ENCODE measurements around the gene TXNDC12. TPM values are rescaled to one million over a fixed set of nuclear protein-coding genes. Genes with fewer than 3 reads are reported as not detected.
A peak's percentile ranks its signal among the peaks of the same experiment; 100 is the strongest.
"Not testable (repeated sequence)": the region's sequence is repeated elsewhere in the genome, so short reads cannot be mapped to it uniquely, and the experiment has no call there.

The TXNDC12 gene
- total RNA-seq, 6 donors from 2014 or later = 8.4 to 54.0 (median 26.6) TPM

DNA sequence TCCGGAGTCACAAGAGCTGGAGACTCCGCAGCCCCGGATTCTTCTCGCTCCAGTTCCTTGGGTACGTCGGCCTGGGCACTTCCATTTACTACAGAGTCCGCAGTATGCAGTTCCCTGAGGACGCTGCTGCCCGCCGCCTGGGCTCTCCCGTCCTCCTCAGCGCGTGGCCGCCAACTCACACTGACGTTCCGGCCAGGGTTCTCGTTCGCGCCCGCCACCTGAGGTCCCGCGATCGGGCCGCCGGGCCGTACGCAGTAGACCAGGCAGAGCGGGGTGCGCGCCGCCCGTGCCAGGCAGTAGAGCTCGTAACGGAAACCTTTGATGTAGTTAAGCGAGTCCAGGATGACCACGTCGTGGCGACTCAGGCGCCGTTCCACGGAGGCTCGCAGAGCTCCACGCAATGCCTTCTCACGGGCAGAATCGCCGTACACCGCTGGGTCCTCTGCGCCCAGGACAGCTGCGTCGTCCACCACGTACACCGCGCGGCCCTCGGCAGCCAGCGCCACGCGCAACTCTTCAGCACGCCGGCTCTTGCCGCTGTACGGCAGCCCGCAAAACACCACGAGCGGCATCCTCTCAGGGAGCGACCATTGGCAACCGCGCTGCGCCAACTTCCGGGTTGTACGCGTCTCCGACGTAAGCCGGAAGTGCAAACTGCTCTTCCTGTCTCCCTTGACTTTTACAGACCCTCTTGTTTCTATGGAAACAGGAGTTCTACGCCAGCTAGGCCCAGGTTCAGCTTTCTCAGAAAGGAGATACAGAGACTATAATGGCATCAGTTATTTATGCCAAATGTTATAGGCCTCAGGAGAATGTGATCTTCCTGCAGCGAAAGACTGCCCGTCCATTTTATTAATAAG, 21.6 kb downstream of the TXNDC12 start, which contains the start of gene KTI12:
TSS of gene KTI12 (minus strand) at position 621 of the 860 bp plus-strand sequence. CDS start at position 572, 49 bp downstream.
- DNase-seq (peak; percentile 86 to 93), ATAC-seq (ENCODE audit: low FRiP score in 2 of 2) (peak; percentile 94 to 97)
- peaks cover 0 to 12% (median 0%) of the 10 kb centered on the region in 4 donors for H3K36me3 ChIP-seq
- H3K4me1 ChIP-seq = peaks cover 20 to 29% (median 22%) of the 10 kb centered on the region in 4 donors
- TF ChIP-seq EP300 (IDR thresholded peaks at IDR 0.05) = peak in 1 of 4 donors; percentile 58
- peak; percentile 72 to 91 for TF ChIP-seq POLR2AphosphoS5 (IDR thresholded peaks at IDR 0.05)
- TF ChIP-seq, protein P1, sequence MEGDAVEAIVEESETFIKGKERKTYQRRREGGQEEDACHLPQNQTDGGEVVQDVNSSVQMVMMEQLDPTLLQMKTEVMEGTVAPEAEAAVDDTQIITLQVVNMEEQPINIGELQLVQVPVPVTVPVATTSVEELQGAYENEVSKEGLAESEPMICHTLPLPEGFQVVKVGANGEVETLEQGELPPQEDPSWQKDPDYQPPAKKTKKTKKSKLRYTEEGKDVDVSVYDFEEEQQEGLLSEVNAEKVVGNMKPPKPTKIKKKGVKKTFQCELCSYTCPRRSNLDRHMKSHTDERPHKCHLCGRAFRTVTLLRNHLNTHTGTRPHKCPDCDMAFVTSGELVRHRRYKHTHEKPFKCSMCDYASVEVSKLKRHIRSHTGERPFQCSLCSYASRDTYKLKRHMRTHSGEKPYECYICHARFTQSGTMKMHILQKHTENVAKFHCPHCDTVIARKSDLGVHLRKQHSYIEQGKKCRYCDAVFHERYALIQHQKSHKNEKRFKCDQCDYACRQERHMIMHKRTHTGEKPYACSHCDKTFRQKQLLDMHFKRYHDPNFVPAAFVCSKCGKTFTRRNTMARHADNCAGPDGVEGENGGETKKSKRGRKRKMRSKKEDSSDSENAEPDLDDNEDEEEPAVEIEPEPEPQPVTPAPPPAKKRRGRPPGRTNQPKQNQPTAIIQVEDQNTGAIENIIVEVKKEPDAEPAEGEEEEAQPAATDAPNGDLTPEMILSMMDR (IDR thresholded peaks at IDR 0.05) = peak in 1 of 6 experiments; percentile 7
- peak in 3 of 4 donors; percentile 22 to 74 (median 65) for TF ChIP-seq POLR2A (IDR thresholded peaks at IDR 0.05)
- H3K27me3 ChIP-seq = no peaks in the 10 kb centered on the region
- peak within 1 kb of the TSS; percentile 86 to 93 (median 90) for H3K27ac ChIP-seq
- 3 to 7% methylated on average over 24 to 58 of the region's 78 CpGs for WGBS, 2 donors
- no peaks in the 10 kb centered on the region for H3K9me3 ChIP-seq
- H3K4me3 ChIP-seq = peak within 1 kb of the TSS; percentile 66 to 80 (median 78)

DNA sequence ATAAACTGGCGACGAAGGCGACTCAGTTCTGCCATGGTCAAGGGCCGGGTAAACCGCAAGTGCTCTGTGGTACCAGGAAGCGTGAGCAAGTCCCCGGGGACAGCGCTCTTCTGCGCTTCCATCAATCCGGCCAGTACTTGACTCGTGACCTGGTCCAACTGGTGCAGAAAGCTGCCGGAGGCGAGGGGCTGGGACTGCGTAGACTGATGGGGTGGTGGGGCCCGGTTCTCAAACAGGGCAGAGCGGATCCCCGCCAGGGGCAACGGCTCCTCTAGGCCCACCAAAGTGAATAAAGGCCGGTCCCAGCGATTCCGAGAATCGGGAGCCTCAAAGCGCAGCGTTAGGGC, 22.2 kb downstream of the TXNDC12 start:
- H3K36me3 ChIP-seq = peaks cover 0 to 6% (median 0%) of the 10 kb centered on the region in 4 donors
- H3K4me3 ChIP-seq = peak overlapping the region; percentile 66 to 80 (median 78)
- ATAC-seq (ENCODE audit: low FRiP score in 2 of 2) (peak; percentile 68 to 70), DNase-seq (peak; percentile 47 to 64)
- peak overlapping the region; percentile 86 to 93 (median 90) for H3K27ac ChIP-seq
- H3K9me3 ChIP-seq = no peaks in the 10 kb centered on the region
- no peaks in the 10 kb centered on the region for H3K27me3 ChIP-seq
- no peak for TF ChIP-seq EP300 (IDR thresholded peaks at IDR 0.05)
- TF ChIP-seq POLR2A (IDR thresholded peaks at IDR 0.05) = no peak
- TF ChIP-seq, protein P1 (IDR thresholded peaks at IDR 0.05) = no peak
- no peak for TF ChIP-seq POLR2AphosphoS5 (IDR thresholded peaks at IDR 0.05)
- peaks cover 20 to 29% (median 22%) of the 10 kb centered on the region in 4 donors for H3K4me1 ChIP-seq
- 8 to 12% methylated on average over 13 to 21 of the region's 24 CpGs for WGBS, 2 donors

DNA sequence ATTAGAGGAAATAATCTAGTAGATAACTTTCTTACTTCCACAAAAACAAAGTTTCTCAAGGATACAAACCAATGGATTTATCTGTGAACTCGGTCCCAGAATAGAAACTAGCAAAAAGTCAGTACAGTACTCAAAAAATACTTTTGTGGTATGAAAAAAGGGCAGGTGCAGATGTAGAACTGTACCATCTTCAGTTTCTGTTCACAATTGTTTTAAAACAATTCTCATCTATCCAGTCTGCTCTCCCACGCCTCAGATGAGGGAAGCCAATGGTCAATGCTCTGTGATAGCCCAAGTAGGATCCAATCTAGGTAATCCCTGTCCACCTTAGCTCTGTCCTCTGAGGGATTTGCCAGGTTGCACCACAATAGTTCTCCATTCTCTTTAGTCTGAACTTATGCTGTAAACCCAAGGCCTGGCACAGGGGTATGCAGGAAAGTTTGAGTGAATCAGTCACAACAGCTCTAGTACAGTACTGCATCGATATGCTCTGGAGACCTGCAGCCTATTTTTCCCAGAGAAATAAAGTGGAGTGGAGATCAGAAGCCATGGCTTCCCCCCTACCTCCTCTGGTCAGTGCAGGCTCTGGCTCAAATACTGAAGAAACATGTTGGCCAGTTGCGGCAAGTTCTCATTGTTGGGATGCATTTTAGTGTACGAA, 22.7 kb downstream of the TXNDC12 start:
- DNase-seq = no peak
- WGBS, 2 donors = 60 to 65% methylated on average over 5 of the region's 5 CpGs

DNA sequence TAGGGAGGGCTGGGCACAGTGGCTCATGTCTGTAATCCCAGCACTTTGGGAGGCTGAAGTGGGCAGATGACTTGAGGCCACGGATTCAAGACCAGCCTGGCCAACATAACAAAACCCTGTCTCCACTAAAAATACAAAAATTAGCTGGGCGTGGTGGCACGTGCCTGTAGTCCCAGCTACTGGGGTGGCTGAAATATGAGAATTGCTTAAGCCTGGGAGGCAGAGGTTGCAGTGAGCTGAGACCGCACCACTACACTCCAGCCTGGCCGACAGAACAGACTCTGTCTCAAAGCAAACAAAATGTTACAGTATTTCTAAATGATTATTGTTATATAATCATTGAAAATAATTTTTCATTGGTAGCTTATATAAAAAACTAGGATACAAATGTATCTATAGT, 26.2 kb downstream of the TXNDC12 start:
- H3K4me3 ChIP-seq; H3K9me3 ChIP-seq; H3K27ac ChIP-seq; DNase-seq; ATAC-seq (ENCODE audit: low FRiP score in 2 of 2); H3K27me3 ChIP-seq: not testable (repeated sequence)
- Histone ChIP-seq H3K4me1 (peaks cover 17 to 29% (median 22%) of the 10 kb centered on the region in 4 donors), H3K36me3 (peaks cover 4 to 34% (median 12%) of the 10 kb centered on the region in 4 donors)
- WGBS, 2 donors = 73 to 80% methylated on average over 5 of the region's 5 CpGs

More for the DNA sequence above, 22.7 kb downstream of the TXNDC12 start:
- Histone ChIP-seq H3K4me3 (peak overlapping the region; percentile 66 to 80 (median 78)), H3K36me3 (peaks cover 0 to 5% (median 0%) of the 10 kb centered on the region in 4 donors), H3K4me1 (peaks cover 20 to 29% (median 22%) of the 10 kb centered on the region in 4 donors), H3K9me3 (no peaks in the 10 kb centered on the region), H3K27ac (peak overlapping the region in 1 of 4 donors; percentile 86), H3K27me3 (no peaks in the 10 kb centered on the region)
- TF ChIP-seq POLR2A (IDR thresholded peaks at IDR 0.05) = no peak
- TF ChIP-seq EP300 (IDR thresholded peaks at IDR 0.05) = no peak
- TF ChIP-seq, protein P1 (IDR thresholded peaks at IDR 0.05) = no peak
- TF ChIP-seq POLR2AphosphoS5 (IDR thresholded peaks at IDR 0.05) = no peak
- no peak for ATAC-seq (ENCODE audit: low FRiP score in 2 of 2)

DNA sequence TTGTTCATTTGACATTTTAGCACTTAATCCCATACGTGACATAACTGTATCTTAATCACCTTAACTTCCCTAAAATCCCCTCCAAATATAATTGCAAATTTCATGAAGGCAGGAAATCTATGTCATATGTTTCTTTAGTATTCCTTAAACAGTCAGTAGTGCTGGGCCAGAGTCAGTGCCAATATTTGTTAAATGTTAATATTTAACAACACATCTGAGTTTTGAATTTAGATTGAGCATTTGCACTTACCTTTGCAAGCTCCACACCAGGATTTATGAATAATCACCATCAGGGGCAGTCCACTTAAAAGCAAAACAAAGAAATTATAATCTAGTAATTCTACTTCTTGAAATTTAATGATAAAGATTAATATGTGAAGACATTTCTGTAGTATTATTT, 26.7 kb downstream of the TXNDC12 start:
- Histone ChIP-seq H3K4me1 (peaks cover 17 to 29% (median 22%) of the 10 kb centered on the region in 4 donors), H3K9me3 (no peaks in the 10 kb centered on the region), H3K36me3 (peaks cover 7 to 39% (median 16%) of the 10 kb centered on the region in 4 donors), H3K27ac (no peak overlapping the region), H3K4me3 (no peak overlapping the region), H3K27me3 (no peaks in the 10 kb centered on the region)
- WGBS, 2 donors = 41 to 50% methylated on average over 1 of the region's 1 CpG
- DNase-seq = no peak
- TF ChIP-seq POLR2AphosphoS5 (IDR thresholded peaks at IDR 0.05) = no peak
- TF ChIP-seq, protein P1 (IDR thresholded peaks at IDR 0.05) = no peak
- TF ChIP-seq EP300 (IDR thresholded peaks at IDR 0.05) = no peak
- TF ChIP-seq POLR2A (IDR thresholded peaks at IDR 0.05) = no peak
- no peak for ATAC-seq (ENCODE audit: low FRiP score in 2 of 2)
